ENCODE data around the gene GLTP.
A peak's percentile ranks its signal among the peaks of the same experiment; 100 is the strongest.
"Not testable (repeated sequence)": the region's sequence is repeated elsewhere in the genome, so short reads cannot be mapped to it uniquely, and the experiment has no call there.

The GLTP gene

GRCh38 chr12:109899783-109900751 lies 19.7 kb upstream of the GLTP start, which contains the start of gene TCHP:
Gene TCHP, plus strand, starts transcription at chr12:109900274. Its CDS starts 2,753 bp downstream, at chr12:109903027.
- peak; percentile 92 for DNase-seq (ENCODE audit: low spot score)
- TF ChIP-seq CTCF (IDR thresholded peaks at IDR 0.05; ENCODE audit: extremely low read depth, missing control alignments): peak; percentile 46

- DNase-seq (ENCODE audit: low spot score): not testable (repeated sequence)
Observed at GRCh38 chr12:109899345-109899744, 19.0 kb upstream of the GLTP start.

- TF ChIP-seq CTCF (IDR thresholded peaks at IDR 0.05; ENCODE audit: extremely low read depth, missing control alignments): no peak
- no peak for DNase-seq (ENCODE audit: low spot score)
Observed at GRCh38 chr12:109897029-109897428, 16.7 kb upstream of the GLTP start.

GRCh38 chr12:109896188-109896587 lies 15.8 kb upstream of the GLTP start:
- no peak for TF ChIP-seq CTCF (IDR thresholded peaks at IDR 0.05; ENCODE audit: extremely low read depth, missing control alignments)
- no peak for DNase-seq (ENCODE audit: low spot score)

- no peak for DNase-seq (ENCODE audit: low spot score)
- no peak for TF ChIP-seq CTCF (IDR thresholded peaks at IDR 0.05; ENCODE audit: extremely low read depth, missing control alignments)
Observed at GRCh38 chr12:109894939-109895338, 14.6 kb upstream of the GLTP start.

- no peak for TF ChIP-seq CTCF (IDR thresholded peaks at IDR 0.05; ENCODE audit: extremely low read depth, missing control alignments)
- no peak for DNase-seq (ENCODE audit: low spot score)
Observed at GRCh38 chr12:109893261-109893995, 13.1 kb upstream of the GLTP start.

- no peak for TF ChIP-seq CTCF (IDR thresholded peaks at IDR 0.05; ENCODE audit: extremely low read depth, missing control alignments)
- peak; percentile 54 for DNase-seq (ENCODE audit: low spot score)
Observed at GRCh38 chr12:109892748-109893147, 12.4 kb upstream of the GLTP start.

All from GM20000 (cell line).